Raji (cell line): ENCODE measurements around the gene SLC5A9.

Experiments
- POLR2A ChIP-seq: IDR thresholded peaks from 2 replicates; pipeline ENCODE4 v1.6.1; 2011; ENCODE audit warnings: low read depth, low read length, control low read depth; ENCODE audit not compliant: insufficient read depth

SLC5A9 gene

DNA sequence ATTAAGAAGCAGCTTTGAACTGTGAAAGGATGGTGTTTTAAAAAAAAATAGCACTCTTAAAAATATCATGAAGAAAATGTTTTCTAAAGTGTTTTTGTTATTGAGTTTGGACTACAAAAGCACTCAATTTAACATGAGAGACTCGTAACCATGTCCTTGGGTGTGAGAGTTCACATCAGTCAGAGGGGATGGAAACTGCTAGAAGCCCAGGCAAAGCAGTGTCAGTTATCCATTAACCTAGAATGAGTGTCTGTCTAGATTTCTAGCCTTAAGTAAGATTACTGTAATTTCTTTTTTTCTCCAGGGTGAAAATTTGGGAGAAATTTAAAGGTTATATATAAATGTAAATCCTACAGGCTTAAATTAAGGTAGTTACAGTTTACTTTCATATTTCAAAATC, 31.7 kb downstream of the SLC5A9 start:
- no peak for TF ChIP-seq POLR2A

GRCh38 chr1:48258106-48258505, 35.6 kb downstream of the SLC5A9 start:
- no peak for TF ChIP-seq POLR2A

GRCh38 chr1:48261881-48262400, 39.4 kb downstream of the SLC5A9 start:
- TF ChIP-seq POLR2A = no peak

- no peak for TF ChIP-seq POLR2A
Measured at GRCh38 chr1:48263041-48263440, 40.5 kb downstream of the SLC5A9 start.

GRCh38 chr1:48266576-48266975, 44.1 kb downstream of the SLC5A9 start:
- TF ChIP-seq POLR2A = no peak

DNA sequence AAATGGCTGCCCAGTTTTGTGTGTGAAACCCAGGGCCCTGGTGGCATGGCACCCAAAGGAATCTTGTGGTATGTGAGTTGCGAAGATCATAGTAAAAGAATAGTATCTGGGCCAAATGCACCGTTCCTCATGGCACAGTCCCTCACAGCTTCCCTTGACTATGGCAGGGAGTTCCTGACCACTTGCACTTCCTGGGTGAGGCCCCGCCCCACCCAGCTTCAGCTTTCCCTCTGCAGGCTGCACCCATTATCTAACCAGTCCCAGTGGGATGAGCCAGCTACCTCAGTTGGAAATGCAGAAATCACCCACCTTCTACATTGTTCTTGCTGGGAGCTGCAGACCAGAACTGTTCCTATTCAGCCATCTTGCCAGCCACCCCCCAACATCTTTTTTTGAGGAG, 63.0 kb downstream of the SLC5A9 start:
- TF ChIP-seq POLR2A = no peak

DNA sequence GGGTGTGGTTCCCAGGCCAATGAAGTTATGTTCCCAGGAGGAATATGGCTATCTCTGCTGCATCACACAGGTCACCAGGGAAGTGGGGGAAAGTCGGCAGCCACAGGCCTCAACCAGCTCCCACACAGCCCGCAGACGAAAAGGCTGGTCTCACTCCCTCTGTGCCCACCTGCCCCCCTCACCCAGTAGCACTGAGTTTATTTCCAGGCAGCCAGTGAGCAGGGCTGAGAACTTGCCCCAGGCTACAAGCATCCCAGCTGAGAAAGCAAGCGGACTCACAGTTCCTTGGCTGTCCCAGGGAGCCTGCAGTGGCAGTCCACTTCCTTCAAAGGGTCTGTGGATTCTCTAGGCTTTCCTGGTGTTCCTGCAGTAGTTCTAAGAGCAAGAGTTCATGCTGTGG, 68.9 kb downstream of the SLC5A9 start:
- TF ChIP-seq POLR2A = no peak

GRCh38 chr1:48292706-48293105, 70.2 kb downstream of the SLC5A9 start:
- TF ChIP-seq POLR2A = no peak

- TF ChIP-seq POLR2A = no peak
Measured at GRCh38 chr1:48294656-48295055, 72.1 kb downstream of the SLC5A9 start.
